ENCODE measurements around the gene TSPAN4. TPM values are rescaled to one million over a fixed set of nuclear protein-coding genes. Genes with fewer than 3 reads are reported as not detected.
A peak's percentile ranks its signal among the peaks of the same experiment; 100 is the strongest.

TSPAN4 gene
- total and polyA plus RNA-seq, 2 of the 13 experiments (the other 11 are each of a cell fraction or from before 2014, with no cell fraction given), result 31.7 to 68.3 TPM

- TF ChIP-seq HNRNPK (IDR thresholded peaks at IDR 0.05; ENCODE audit: low read depth, low read length, poor library complexity, severe bottlenecking), result no peak
- no peak for TF ChIP-seq TBP (CRISPR knock-in tag; IDR thresholded peaks at IDR 0.05)
- no peak for TF ChIP-seq THAP11 (CRISPR knock-in tag; IDR thresholded peaks at IDR 0.05)
- 0 out of 2 replicates have a peak, but pooled peaks have one; percentile 5 for TF ChIP-seq KDM2A (CRISPR knock-in tag; IDR thresholded peaks at IDR 0.05; ENCODE audit: borderline replicate concordance, low read depth)
- no peak for TF ChIP-seq ZNF766 (CRISPR knock-in tag; IDR thresholded peaks at IDR 0.05; ENCODE audit: borderline replicate concordance)
- no peak for TF ChIP-seq MYPOP (CRISPR knock-in tag; IDR thresholded peaks at IDR 0.05)
- no peak for TF ChIP-seq THAP7 (CRISPR knock-in tag; IDR thresholded peaks at IDR 0.05)
Observed at GRCh38 chr11:837189-837989, 5.3 kb upstream of the TSPAN4 start (continued).

- intact Hi-C loops (cut with micrococcal nuclease; ENCODE audit: unreplicated experiment) (no loop called here), in situ Hi-C loops (cut with HindIII; ENCODE audit: extremely low pct_ligation_motif_present, low pct_unique_long_range_greater_than_20kb) (no loop called here)
- ChIA-PET CTCF (ENCODE audit: low intra/inter-chr PET ratio, low total read pairs) (no interaction called here), POLR2A (interaction anchor here (0.7 to 16.1 kb wide), 7 partner anchors 8 to 84 kb away, joined by 3 to 264 read pairs (median 6); partner anchors contain the start of genes CD151, CRACR2B, PIDD1 and PNPLA2)
- H3K9me3 ChIP-seq (ENCODE audit: low read length), result no peaks in the 10 kb centered on the region
- H3K79me2 ChIP-seq (ENCODE audit: insufficient read depth, low read length), result peaks cover 36% of the 10 kb centered on the region
- no peaks in the 10 kb centered on the region for H3K27me3 ChIP-seq (ENCODE audit: control insufficient read depth in 1 of 2, insufficient read depth in 2 of 2, low read length in 2 of 2)
- peak overlapping the region; percentile 53 for H3K27ac ChIP-seq (ENCODE audit: extremely low read length, insufficient read depth, low read length)
- H2AFZ ChIP-seq (ENCODE audit: low read length), result no peak overlapping the region
- H3K4me2 ChIP-seq (ENCODE audit: low read depth, low read length), result no peak overlapping the region
- DNase-seq (ENCODE audit: low spot score) (no peak), ATAC-seq (peak; percentile 0; the same call in 1 of the 3 replicates), FAIRE-seq (no peak)
- peaks cover 65% of the 10 kb centered on the region for H3K4me1 ChIP-seq (ENCODE audit: insufficient read depth, low read length)
- no peak overlapping the region for H3K9ac ChIP-seq (ENCODE audit: insufficient read depth, low read depth, low read length)
- peaks cover 9 to 36% of the 10 kb centered on the region in 2 experiments for H3K36me3 ChIP-seq (replicated peaks in 1 of 2; ENCODE audit: control insufficient read depth in 1 of 2, insufficient read depth in 2 of 2, low read length in 2 of 2)
- peaks cover 20% of the 10 kb centered on the region; the same call in 1 of the 2 replicates for H4K20me1 ChIP-seq (ENCODE audit: insufficient read depth, low read length)
- 100% methylated on average over 1 of the region's 8 CpGs for WGBS (ENCODE audit: low lambda C conversion rate)
- BruUV-seq (replicated peaks), result no TSS peak
- no peak overlapping the region for H3K4me3 ChIP-seq (replicated peaks in 1 of 3; ENCODE audit: insufficient read depth in 1 of 3, low read depth in 2 of 3, low read length in 3 of 3)
- TF ChIP-seq GABPB1 (CRISPR knock-in tag; IDR thresholded peaks at IDR 0.05), result no peak
- TF ChIP-seq GLI4 (CRISPR knock-in tag; IDR thresholded peaks at IDR 0.05; ENCODE audit: borderline replicate concordance), result no peak
- TF ChIP-seq STAT6 (CRISPR knock-in tag; IDR thresholded peaks at IDR 0.05; ENCODE audit: borderline replicate concordance), result no peak
- no peak for TF ChIP-seq SRSF9 (IDR thresholded peaks at IDR 0.05; ENCODE audit: borderline replicate concordance, insufficient read depth, low read depth, low read length, poor library complexity, severe bottlenecking)
- peak in 1 of 2 experiments; percentile 6; a peak in 1 of 4 replicates for TF ChIP-seq POLR2A (IDR thresholded peaks at IDR 0.05; ENCODE audit: insufficient read depth in 1 of 2, low read depth in 2 of 2, low read length in 2 of 2)
- TF ChIP-seq ZNF552 (CRISPR knock-in tag; IDR thresholded peaks at IDR 0.05; ENCODE audit: borderline replicate concordance), result no peak
- TF ChIP-seq ZNF160 (CRISPR knock-in tag; IDR thresholded peaks at IDR 0.05), result no peak
- TF ChIP-seq RBFOX2 (IDR thresholded peaks at IDR 0.05; ENCODE audit: low read depth, low read length), result peak; percentile 10; the same call in 1 of the 2 replicates
- no peak for TF ChIP-seq NR0B2 (CRISPR knock-in tag; IDR thresholded peaks at IDR 0.05)
- no peak for TF ChIP-seq ZNF350 (CRISPR knock-in tag; IDR thresholded peaks at IDR 0.05; ENCODE audit: borderline replicate concordance, low read depth)
Observed at GRCh38 chr11:837990-838307, 4.7 kb upstream of the TSPAN4 start.
